Esophagus squamous epithelium (tissue), 4 donors: Measurements from ENCODE around the gene LIMA1.
"Not testable (repeated sequence)": the region's sequence is repeated elsewhere in the genome, so short reads cannot be mapped to it uniquely, and the experiment has no call there.

Experiments used
- POLR2A ChIP-seq, 4 donors: fragments of 450-650 bp; IDR thresholded peaks; one replicate each; pipeline ENCODE4 v1.6.1; 2017; ENCODE audit warnings: antibody characterized with exemption in 4 of 4, mild to moderate bottlenecking in 4 of 4, moderate library complexity in 3 of 4
- TF ChIP-seq, protein P1 (sequence below), 6 experiments: fragments of 450-650 bp in 4 of 6; fragments of 200-600 bp in 2 of 6; sonication (generic) in 2 of 6; IDR thresholded peaks; one replicate each; pipeline ENCODE4 v1.5.1; 2016 to 2019; ENCODE audit warnings: antibody characterized with exemption in 6 of 6, mild to moderate bottlenecking in 4 of 6, moderate library complexity in 4 of 6

DNA sequence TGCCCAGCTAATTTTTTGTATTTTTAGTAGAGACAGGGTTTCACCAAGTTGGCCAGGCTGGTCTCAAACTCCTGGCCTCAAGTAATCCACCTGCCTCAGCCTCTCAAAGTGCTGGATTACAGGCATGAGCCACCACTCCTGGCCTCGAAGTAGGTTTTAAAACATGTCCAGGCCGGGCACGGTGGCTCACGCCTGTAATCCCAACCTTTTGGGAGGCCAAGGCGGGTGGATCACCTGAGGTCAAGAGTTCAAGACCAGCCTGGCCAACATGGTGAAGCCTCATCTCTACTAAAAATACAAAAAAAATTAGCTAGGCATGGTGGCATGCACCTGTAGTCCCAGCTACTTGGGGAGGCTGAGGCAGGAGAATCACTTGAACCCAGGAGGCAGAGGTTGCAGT lies 45.3 kb upstream of the LIMA1 start:
- not testable (repeated sequence) for TF ChIP-seq POLR2A (IDR thresholded peaks at IDR 0.05)
- TF ChIP-seq, protein P1, sequence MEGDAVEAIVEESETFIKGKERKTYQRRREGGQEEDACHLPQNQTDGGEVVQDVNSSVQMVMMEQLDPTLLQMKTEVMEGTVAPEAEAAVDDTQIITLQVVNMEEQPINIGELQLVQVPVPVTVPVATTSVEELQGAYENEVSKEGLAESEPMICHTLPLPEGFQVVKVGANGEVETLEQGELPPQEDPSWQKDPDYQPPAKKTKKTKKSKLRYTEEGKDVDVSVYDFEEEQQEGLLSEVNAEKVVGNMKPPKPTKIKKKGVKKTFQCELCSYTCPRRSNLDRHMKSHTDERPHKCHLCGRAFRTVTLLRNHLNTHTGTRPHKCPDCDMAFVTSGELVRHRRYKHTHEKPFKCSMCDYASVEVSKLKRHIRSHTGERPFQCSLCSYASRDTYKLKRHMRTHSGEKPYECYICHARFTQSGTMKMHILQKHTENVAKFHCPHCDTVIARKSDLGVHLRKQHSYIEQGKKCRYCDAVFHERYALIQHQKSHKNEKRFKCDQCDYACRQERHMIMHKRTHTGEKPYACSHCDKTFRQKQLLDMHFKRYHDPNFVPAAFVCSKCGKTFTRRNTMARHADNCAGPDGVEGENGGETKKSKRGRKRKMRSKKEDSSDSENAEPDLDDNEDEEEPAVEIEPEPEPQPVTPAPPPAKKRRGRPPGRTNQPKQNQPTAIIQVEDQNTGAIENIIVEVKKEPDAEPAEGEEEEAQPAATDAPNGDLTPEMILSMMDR (IDR thresholded peaks at IDR 0.05) = not testable (repeated sequence)
